Aorta (tissue), 5 donors: Measurements from ENCODE around the gene PIGO. TPM values are rescaled to one million over a fixed set of nuclear protein-coding genes. Genes with fewer than 3 reads are reported as not detected.

ENCODE experiments used
- ATAC-seq: fragments of 200-7000 bp; cut with Tn5 transposase; one replicate; pipeline ENCODE4 v1.9.1; 2022; ENCODE audit warnings: moderate library complexity; ENCODE audit not compliant: low FRiP score
- DNase-seq, 2 donors: peaks; one replicate each; pipeline ENCODE4 v3.0.0-alpha.2; 2020
- H3K27ac ChIP-seq, 2 donors: one replicate each; pipeline ENCODE4 v1.5.1; 2013; ENCODE audit warnings: low read length in 2 of 2, mild to moderate bottlenecking in 2 of 2, moderate library complexity in 2 of 2, control low read depth in 1 of 2, inconsistent platforms in 1 of 2, low read depth in 1 of 2
- H3K27me3 ChIP-seq, 2 donors: one replicate each; pipeline ENCODE4 v1.6.1; 2013; ENCODE audit warnings: control low read depth in 1 of 2, low read length in 1 of 2, mild to moderate bottlenecking in 1 of 2, moderate library complexity in 1 of 2; ENCODE audit not compliant: insufficient read depth in 2 of 2, control insufficient read depth in 1 of 2
- H3K36me3 ChIP-seq, 2 donors: one replicate each; pipeline ENCODE4 v1.6.1; 2013; ENCODE audit warnings: control low read depth in 1 of 2, low read length in 1 of 2, mild to moderate bottlenecking in 1 of 2; ENCODE audit not compliant: insufficient read depth in 2 of 2, control insufficient read depth in 1 of 2
- H3K4me1 ChIP-seq, 2 donors: one replicate each; pipeline ENCODE4 v1.6.1; 2013; ENCODE audit warnings: low read length in 2 of 2, control low read depth in 1 of 2, mild to moderate bottlenecking in 1 of 2, moderate library complexity in 1 of 2; ENCODE audit not compliant: insufficient read depth in 2 of 2, control insufficient read depth in 1 of 2
- H3K4me3 ChIP-seq, 2 donors: one replicate each; pipeline ENCODE4 v1.5.1; 2013; ENCODE audit warnings: low read length in 2 of 2, control low read depth in 1 of 2, mild to moderate bottlenecking in 1 of 2
- H3K9me3 ChIP-seq: one replicate; pipeline ENCODE4 v1.6.1; 2013; ENCODE audit warnings: mild to moderate bottlenecking, low read length; ENCODE audit not compliant: control insufficient read depth
- WGBS, 2 donors: extraction: QIAGEN DNeasy Blood & Tissue Kit; methylation state at CpG; one replicate each; pipeline ENCODE4 v1.1.7; 2013; 5-methylcytosine and 5-hydroxymethylcytosine counted together
- intact Hi-C, 2 donors: fragments of 100-400 bp; cut with DNase I; formaldehyde crosslinking; loops; one replicate each; pipeline versions ENCODE4 v1.14.2 to v1.15.0; 2022
- long read RNA-seq, 2 donors: library from polyadenylated mRNA; unstranded; transcript quantifications; one replicate each; pipeline ENCODE4 v2.0.0, GENCODE V29; 2020 to 2021
- polyA plus RNA-seq, 2 donors: library from polyadenylated mRNA; stranded (reverse); fragments of 200-250 nt; gene quantifications; one replicate each; pipeline ENCODE4 v1.2.3, GENCODE V29; 2013
- total RNA-seq, 2 donors: library from RNA; stranded (reverse); fragmentation: NEBNext Ultra II Directional; extraction: Animal tissue kit (Norgen Biotek cat#: 25700); gene quantifications; one replicate each; pipeline ENCODE4 v1.2.1, GENCODE V29; 2021
- donor health status: healthy with polysubstance abuse.
- donor health status: Bipolar disorder and iron deficiency.
- donor health status: DM: no; HTN: no; CAD: no.
- donor health status: DM: no; HTN: no; CAD: no.
- donor health status: DM: yes; HTN: yes; CAD: no.

Gene PIGO
- total RNA-seq (10 to 100 TPM; 12.0 to 16.8 TPM), polyA plus RNA-seq (10 to 100 TPM in 1 of 2 donors, 1 to 10 TPM in 1; 8.8 to 22.5 TPM)
- long read RNA-seq, donor 1, transcript PIGO-202 (12 exons, 2,464 nt), result major isoform, 9 of 60 reads
- long read RNA-seq, donor 1, partial matches to known transcripts, result 36 of 60 reads
- long read RNA-seq, donor 1, other reads (novel, unspliced or antisense), result 15 of 60 reads
- long read RNA-seq, donor 2, partial matches to known transcripts, result 5 of 12 reads
- long read RNA-seq, donor 2, other reads (novel, unspliced or antisense), result 4 of 12 reads

GRCh38 chr9:35096035-35096849 lies at the start of gene PIGO:
Gene PIGO, minus strand, starts transcription at chr9:35096591. Its CDS starts 1,026 bp downstream, at chr9:35095565.
- peak; percentile 94 to 96 for DNase-seq
- peaks cover 0 to 4% of the 10 kb centered on the region in 2 donors for H3K36me3 ChIP-seq
- H3K4me1 ChIP-seq, result no peaks in the 10 kb centered on the region
- WGBS, 2 donors, result 1% methylated on average over 53 of the region's 53 CpGs
- intact Hi-C loops, result loop anchor here (5.0 to 10.0 kb wide), 2 partner anchors 109 to 201 kb away; partner anchors contain the start of gene DNAJB5 (in 1 of the 2)
- peak within 1 kb of the TSS; percentile 85 to 88 for H3K4me3 ChIP-seq
- peak; percentile 95 for ATAC-seq
- no peaks in the 10 kb centered on the region for H3K9me3 ChIP-seq
- no peaks in the 10 kb centered on the region for H3K27me3 ChIP-seq
- H3K27ac ChIP-seq, result peak within 1 kb of the TSS; percentile 80 to 99

DNA sequence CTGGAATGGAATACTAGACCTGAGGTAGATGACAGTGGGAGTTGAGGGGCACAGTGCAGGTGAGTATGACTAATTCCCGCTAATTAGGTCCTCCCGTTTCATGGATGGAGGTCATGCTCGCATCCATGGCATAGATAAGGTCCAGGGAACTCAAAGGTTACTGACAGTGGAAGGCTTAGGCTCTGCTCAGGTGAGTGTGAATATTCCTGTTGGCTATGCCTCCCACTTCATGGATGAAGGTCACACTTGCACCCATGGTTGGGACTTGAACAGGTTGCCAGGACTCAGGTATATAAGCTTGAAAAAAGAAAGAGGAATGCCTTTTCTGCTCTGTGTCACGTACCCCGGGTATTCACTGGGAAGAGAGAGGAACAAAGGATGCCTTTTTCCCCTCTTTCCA lies 45.6 kb upstream of the PIGO start:
- 92 to 94% methylated on average over 5 of the region's 5 CpGs for WGBS, 2 donors
- no peak for ATAC-seq
- no peak overlapping the region for H3K27ac ChIP-seq
- intact Hi-C loops, result no loop called here
- no peaks in the 10 kb centered on the region for H3K4me1 ChIP-seq
- H3K27me3 ChIP-seq, result no peaks in the 10 kb centered on the region
- H3K4me3 ChIP-seq, result no peak overlapping the region
- DNase-seq, result no peak
- no peaks in the 10 kb centered on the region for H3K36me3 ChIP-seq
- H3K9me3 ChIP-seq, result peaks cover 11% of the 10 kb centered on the region

GRCh38 chr9:35140093-35140492 lies 43.7 kb upstream of the PIGO start:
- intact Hi-C loops, result no loop called here
- no peak for DNase-seq
- H3K27ac ChIP-seq, result no peak overlapping the region
- no peak overlapping the region for H3K4me3 ChIP-seq
- WGBS, 2 donors, result 87 to 88% methylated on average over 2 of the region's 2 CpGs
- ATAC-seq, result no peak
- peaks cover 11% of the 10 kb centered on the region for H3K9me3 ChIP-seq
- no peaks in the 10 kb centered on the region for H3K4me1 ChIP-seq
- no peaks in the 10 kb centered on the region for H3K36me3 ChIP-seq
- no peaks in the 10 kb centered on the region for H3K27me3 ChIP-seq

- Histone ChIP-seq H3K36me3 (no peaks in the 10 kb centered on the region), H3K4me3 (no peak overlapping the region), H3K4me1 (no peaks in the 10 kb centered on the region), H3K27me3 (no peaks in the 10 kb centered on the region), H3K27ac (no peak overlapping the region), H3K9me3 (peaks cover 7% of the 10 kb centered on the region)
- intact Hi-C loops, result no loop called here
- 81% methylated on average over 8 of the region's 8 CpGs for WGBS, 2 donors
- ATAC-seq, result no peak
- no peak for DNase-seq
Observed at GRCh38 chr9:35136866-35137265, 40.5 kb upstream of the PIGO start.

- no peak for ATAC-seq
Observed at GRCh38 chr9:35135988-35136387, 39.6 kb upstream of the PIGO start.

DNA sequence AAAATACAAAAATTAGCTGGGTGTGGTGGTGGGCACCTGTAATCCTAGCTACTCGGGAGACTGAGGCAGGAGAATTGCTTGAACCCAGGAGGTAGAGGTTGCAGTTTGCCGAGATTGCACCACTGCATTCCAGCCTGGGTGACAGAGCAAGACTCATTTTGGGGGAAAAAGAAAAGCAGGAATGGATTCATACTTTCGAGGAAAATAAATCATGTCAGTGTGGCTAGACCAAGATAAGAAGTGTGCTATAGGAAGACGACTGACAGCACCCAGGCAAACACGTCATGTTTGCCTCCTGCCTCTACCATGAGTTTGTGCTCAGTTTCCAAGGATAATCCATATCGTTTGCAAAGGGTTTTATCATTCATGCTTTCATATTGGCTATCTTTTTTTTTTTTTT lies 38.5 kb upstream of the PIGO start:
- Histone ChIP-seq H3K27ac (no peak overlapping the region), H3K36me3 (no peaks in the 10 kb centered on the region), H3K4me1 (no peaks in the 10 kb centered on the region), H3K9me3 (no peaks in the 10 kb centered on the region), H3K4me3 (no peak overlapping the region), H3K27me3 (no peaks in the 10 kb centered on the region)
- intact Hi-C loops, result no loop called here
- ATAC-seq, result no peak
- no peak for DNase-seq
- WGBS, 2 donors, result 74 to 78% methylated on average over 6 of the region's 6 CpGs

More at GRCh38 chr9:35135988-35136387, 39.6 kb upstream of the PIGO start:
- Histone ChIP-seq H3K27me3 (no peaks in the 10 kb centered on the region), H3K36me3 (no peaks in the 10 kb centered on the region), H3K4me1 (no peaks in the 10 kb centered on the region), H3K27ac (no peak overlapping the region), H3K9me3 (peaks cover 1% of the 10 kb centered on the region), H3K4me3 (no peak overlapping the region)
- no peak for DNase-seq
- WGBS, 2 donors, result 90 to 92% methylated on average over 7 of the region's 7 CpGs
- intact Hi-C loops, result no loop called here

- Histone ChIP-seq H3K27ac (peak overlapping the region; percentile 33 to 75), H3K4me3 (no peak overlapping the region), H3K36me3 (no peaks in the 10 kb centered on the region), H3K27me3 (no peaks in the 10 kb centered on the region), H3K4me1 (no peaks in the 10 kb centered on the region), H3K9me3 (no peaks in the 10 kb centered on the region)
- WGBS, 2 donors, result 3 to 5% methylated on average over 30 of the region's 30 CpGs
- intact Hi-C loops, result loop anchor here (1.0 to 5.0 kb wide), 9 partner anchors 40 to 360 kb away; partner anchors contain the start of gene UNC13B (in 1 of the 2)
- ATAC-seq (peak; percentile 91), DNase-seq (peak; percentile 93 to 95)
Observed at GRCh38 chr9:35116898-35117551, 20.6 kb upstream of the PIGO start.

- 0 to 1% methylated on average over 12 of the region's 12 CpGs for WGBS, 2 donors
- DNase-seq, result no peak
- H3K36me3 ChIP-seq, result no peaks in the 10 kb centered on the region
- ATAC-seq, result peak; percentile 0
- H3K4me1 ChIP-seq, result no peaks in the 10 kb centered on the region
- H3K4me3 ChIP-seq, result peak overlapping the region in 1 of 2 donors; percentile 11
- intact Hi-C loops, result loop anchor here (1.0 to 5.0 kb wide), 9 partner anchors 41 to 361 kb away; partner anchors contain the start of gene UNC13B (in 1 of the 2)
- no peaks in the 10 kb centered on the region for H3K9me3 ChIP-seq
- no peaks in the 10 kb centered on the region for H3K27me3 ChIP-seq
- peak overlapping the region in 1 of 2 donors; percentile 75 for H3K27ac ChIP-seq
Observed at GRCh38 chr9:35116539-35116897, 20.1 kb upstream of the PIGO start.
